Femur (tissue), 1 donor: ENCODE data around the gene SLC51A.

Experiments
- DNase-seq: peaks from one replicate; pipeline ENCODE4 v3.0.0-alpha.2; 2017

SLC51A gene

GRCh38 chr3:196217307-196218154 lies 1.2 kb downstream of the SLC51A start:
- no peak for DNase-seq

GRCh38 chr3:196218155-196218712 lies 1.9 kb downstream of the SLC51A start:
- DNase-seq: no peak

GRCh38 chr3:196219194-196219969 lies 3.0 kb downstream of the SLC51A start:
- DNase-seq: peak; percentile 88

- no peak for DNase-seq
Measured at GRCh38 chr3:196219970-196220311, 3.6 kb downstream of the SLC51A start.

- DNase-seq: no peak
Measured at GRCh38 chr3:196220587-196220986, 4.3 kb downstream of the SLC51A start.

- no peak for DNase-seq
Measured at GRCh38 chr3:196220991-196221390, 4.7 kb downstream of the SLC51A start.

GRCh38 chr3:196222876-196223595 lies 6.7 kb downstream of the SLC51A start:
- DNase-seq: no peak

GRCh38 chr3:196225086-196225485 lies 8.8 kb downstream of the SLC51A start:
- DNase-seq: no peak

- DNase-seq: no peak
Measured at GRCh38 chr3:196225763-196226364, 9.5 kb downstream of the SLC51A start.

- DNase-seq: no peak
Measured at GRCh38 chr3:196227121-196227561, 10.8 kb downstream of the SLC51A start.

- no peak for DNase-seq
Measured at GRCh38 chr3:196227629-196228493, 11.5 kb downstream of the SLC51A start.

- no peak for DNase-seq
Measured at GRCh38 chr3:196232154-196232881, 16.0 kb downstream of the SLC51A start.

GRCh38 chr3:196232882-196233251 lies 16.5 kb downstream of the SLC51A start:
- no peak for DNase-seq

GRCh38 chr3:196235452-196236122 lies 19.3 kb downstream of the SLC51A start:
- no peak for DNase-seq

- no peak for DNase-seq
Measured at GRCh38 chr3:196236223-196236622, 19.9 kb downstream of the SLC51A start.

GRCh38 chr3:196237203-196237602 lies 20.9 kb downstream of the SLC51A start:
- DNase-seq: no peak

- DNase-seq: no peak
Measured at GRCh38 chr3:196238612-196239560, 22.6 kb downstream of the SLC51A start.

- no peak for DNase-seq
Measured at GRCh38 chr3:196240424-196240823, 24.1 kb downstream of the SLC51A start.

- no peak for DNase-seq
Measured at GRCh38 chr3:196241704-196242103, 25.4 kb downstream of the SLC51A start.
